CD4-positive, alpha-beta T cell treated with Interleukin-4 for 4 hours (primary cell): ENCODE measurements around the gene RNF128.

Experiments
- DNase-seq: peaks from one replicate; pipeline ENCODE4 v3.0.0-alpha.2; 2020

Gene RNF128

GRCh38 chrX:106726485-106727437 lies at the start of gene RNF128:
Gene RNF128, plus strand, starts transcription at chrX:106726701. Its CDS starts 213 bp downstream, at chrX:106726914.
- DNase-seq = no peak

DNA sequence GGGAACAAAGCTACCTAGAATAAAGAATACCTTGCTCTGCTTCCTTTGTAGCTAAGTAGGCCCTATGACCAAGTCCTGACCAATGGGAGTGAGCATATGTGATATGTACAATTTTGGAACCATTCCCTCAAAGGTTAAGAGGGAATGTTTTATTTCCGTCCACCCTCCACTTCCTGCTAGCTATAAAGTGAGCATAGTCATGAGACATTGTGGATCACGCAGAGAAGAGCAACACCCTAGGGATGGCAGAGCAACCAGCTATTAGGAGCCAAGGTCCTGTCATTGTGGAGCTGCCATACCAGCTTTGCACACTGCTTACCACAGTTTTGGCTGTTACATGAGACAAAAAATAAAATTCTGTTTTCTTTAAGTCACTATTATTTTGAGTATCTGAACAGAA lies 45.8 kb upstream of the RNF128 start:
- no peak for DNase-seq

DNA sequence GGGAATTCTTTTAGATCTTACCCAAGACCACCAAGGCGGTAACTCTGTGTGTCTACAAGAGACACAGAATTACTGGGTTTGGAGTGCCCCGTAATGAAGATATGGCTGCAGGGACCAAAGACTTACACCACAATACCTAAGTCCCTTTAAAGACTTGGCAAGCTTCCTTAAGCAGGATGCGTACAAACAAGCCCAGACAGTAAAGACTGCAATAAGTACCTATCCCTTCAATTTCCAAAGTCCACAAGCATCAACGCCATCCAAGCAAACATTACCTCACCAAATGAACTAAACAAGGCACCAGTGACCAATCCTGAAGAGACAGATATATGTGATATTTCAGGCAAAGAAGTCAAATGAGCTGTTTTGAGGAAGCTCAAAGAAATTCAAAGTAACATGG lies 42.3 kb upstream of the RNF128 start:
- no peak for DNase-seq

GRCh38 chrX:106692425-106693065 lies 34.0 kb upstream of the RNF128 start:
- no peak for DNase-seq

- DNase-seq = no peak
Observed at GRCh38 chrX:106696502-106696901, 30.0 kb upstream of the RNF128 start.

DNA sequence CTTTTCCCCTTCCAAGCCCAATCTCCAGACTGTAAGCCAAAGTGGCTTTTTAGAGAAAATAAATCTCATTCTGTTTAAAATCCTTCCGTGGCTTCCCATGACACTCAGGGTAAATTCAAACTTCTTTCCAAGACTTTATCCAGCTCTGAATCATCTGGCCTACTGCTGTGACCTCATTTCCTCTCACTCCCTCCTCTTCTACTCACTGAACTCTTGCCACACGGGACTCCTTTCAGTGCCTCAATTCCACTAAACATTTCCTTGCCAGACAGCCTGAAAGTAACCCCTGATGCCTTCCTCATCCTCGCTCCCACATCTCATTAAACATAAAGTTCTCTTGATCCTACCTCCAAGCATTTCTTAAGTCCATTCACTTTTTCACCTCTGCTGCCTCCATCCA lies 27.8 kb upstream of the RNF128 start:
- DNase-seq = no peak

GRCh38 chrX:106702636-106703035 lies 23.9 kb upstream of the RNF128 start:
- DNase-seq = no peak

DNA sequence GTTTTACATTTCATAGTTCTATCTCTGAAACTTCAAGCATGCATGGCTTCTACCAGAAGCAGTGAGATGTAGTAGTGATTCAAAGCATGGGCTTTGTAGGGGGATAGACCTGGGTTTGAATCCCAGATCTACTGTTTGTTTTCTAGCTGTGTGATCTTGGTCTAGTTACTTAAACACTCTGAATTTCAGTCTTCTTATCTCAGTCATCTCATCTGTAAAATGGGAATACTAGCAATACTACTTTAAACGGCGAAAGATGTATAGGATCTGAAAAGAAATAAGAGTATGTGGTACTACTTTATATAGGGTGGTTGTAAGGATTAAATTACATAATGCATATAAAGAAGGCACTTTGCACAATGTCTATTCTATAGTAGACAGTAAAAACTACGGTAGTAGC lies 20.0 kb upstream of the RNF128 start:
- no peak for DNase-seq

GRCh38 chrX:106707771-106708454 lies 18.6 kb upstream of the RNF128 start:
- no peak for DNase-seq

GRCh38 chrX:106710771-106711170 lies 15.7 kb upstream of the RNF128 start:
- DNase-seq = no peak

- DNase-seq = no peak
Observed at GRCh38 chrX:106711375-106711774, 15.1 kb upstream of the RNF128 start.

DNA sequence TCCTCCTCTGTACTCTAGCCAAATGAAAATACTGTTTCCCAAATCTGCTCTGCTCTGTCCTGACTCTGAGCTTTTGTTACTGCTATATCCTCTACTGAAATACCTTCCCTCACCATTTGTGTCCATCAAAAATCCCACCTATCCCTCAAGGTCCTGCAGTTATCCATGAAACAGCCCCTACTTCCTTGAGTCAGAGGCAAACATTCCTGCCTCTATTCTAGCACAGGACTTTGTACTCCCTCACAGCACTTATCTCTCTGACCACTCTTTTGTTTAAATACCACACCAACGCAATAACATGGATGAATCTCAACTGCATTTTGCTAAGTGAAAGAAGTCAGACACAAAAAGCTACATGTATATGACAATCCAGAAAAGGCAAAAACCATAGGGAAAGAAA lies 10.5 kb upstream of the RNF128 start:
- DNase-seq = no peak

- no peak for DNase-seq
Observed at GRCh38 chrX:106716463-106716862, 10.0 kb upstream of the RNF128 start.

- DNase-seq = no peak
Observed at GRCh38 chrX:106718709-106719108, 7.8 kb upstream of the RNF128 start.

GRCh38 chrX:106725931-106726330 lies 570 bp upstream of the RNF128 start:
- no peak for DNase-seq

DNA sequence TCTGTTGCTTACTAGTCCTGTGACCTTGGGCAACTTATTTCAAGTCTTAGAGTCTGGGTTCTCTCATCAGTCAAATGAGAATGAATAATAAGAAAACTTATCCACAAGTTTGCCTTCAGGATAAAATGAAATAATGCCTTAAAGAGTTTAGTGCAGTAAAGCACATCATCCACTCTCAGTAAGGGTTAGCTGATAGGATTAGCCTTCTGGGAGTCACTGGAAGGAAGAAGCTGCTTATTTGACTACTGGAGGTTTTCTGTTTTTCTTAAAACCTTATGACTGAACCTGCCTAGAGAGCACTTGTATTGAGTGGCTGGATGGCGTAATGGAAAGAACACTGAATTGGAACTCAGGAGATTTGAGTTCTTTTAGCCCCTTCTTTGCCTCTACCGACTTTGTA lies 1.8 kb downstream of the RNF128 start:
- DNase-seq = no peak

GRCh38 chrX:106730401-106730800 lies 3.9 kb downstream of the RNF128 start:
- no peak for DNase-seq

- no peak for DNase-seq
Observed at GRCh38 chrX:106731590-106731989, 5.1 kb downstream of the RNF128 start.

GRCh38 chrX:106734827-106735226 lies 8.3 kb downstream of the RNF128 start:
- DNase-seq = no peak

GRCh38 chrX:106740193-106740780 lies 13.8 kb downstream of the RNF128 start:
- DNase-seq = no peak

GRCh38 chrX:106742193-106742592 lies 15.7 kb downstream of the RNF128 start:
- no peak for DNase-seq

DNA sequence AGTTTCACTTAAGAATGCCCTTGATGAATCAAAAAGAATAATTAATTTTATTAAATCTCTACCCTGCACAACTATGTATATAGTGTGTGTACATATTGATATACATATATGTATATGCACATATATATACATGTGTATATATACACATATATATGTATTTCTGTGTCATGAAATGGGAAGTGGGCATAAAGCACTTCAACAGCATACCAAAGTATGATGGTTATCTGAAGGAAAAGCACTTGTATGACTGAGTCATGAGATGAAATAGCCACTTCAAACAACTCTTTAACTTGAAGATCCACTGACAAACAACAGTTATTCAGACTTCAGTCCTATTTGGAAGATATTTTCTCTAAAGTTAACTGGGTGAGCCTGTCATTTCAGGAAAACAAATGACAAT lies 16.3 kb downstream of the RNF128 start:
- DNase-seq = no peak

DNA sequence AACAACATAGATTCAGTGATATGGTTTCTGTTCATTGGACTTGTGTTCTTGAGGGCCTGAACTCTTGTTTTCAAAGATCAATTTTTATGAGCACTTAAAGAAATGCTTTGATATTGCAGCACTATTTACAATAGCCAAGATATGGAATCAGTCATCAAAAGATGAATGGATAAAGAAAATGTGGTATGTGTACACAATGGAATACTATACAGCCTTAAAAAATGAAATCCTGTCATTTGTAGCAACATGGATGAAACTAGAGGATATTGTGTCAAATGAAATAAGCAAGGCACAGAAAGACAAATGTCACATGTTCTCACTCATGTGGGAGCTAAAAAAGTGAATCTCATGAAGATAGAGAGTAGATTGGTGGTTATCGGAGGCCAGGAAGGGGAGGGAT lies 21.9 kb downstream of the RNF128 start:
- DNase-seq = no peak
